H1 (cell line): ENCODE measurements around the gene RS1. TPM values are rescaled to one million over a fixed set of nuclear protein-coding genes. Genes with fewer than 3 reads are reported as not detected.

Source experiments
- ATF2 ChIP-seq: IDR thresholded peaks from 2 replicates; pipeline ENCODE4 v1.6.1; 2012; ENCODE audit warnings: low read length, inconsistent platforms
- ATF3 ChIP-seq: IDR thresholded peaks from 2 replicates; pipeline ENCODE4 v1.6.1; 2011; ENCODE audit warnings: low read depth, mild to moderate bottlenecking, low read length; ENCODE audit not compliant: insufficient read depth
- CEBPB ChIP-seq: IDR thresholded peaks from 2 replicates; pipeline ENCODE4 v1.6.1; 2012; ENCODE audit warnings: low read depth, low read length
- KDM1A ChIP-seq: fragments of 200-600, 300-600 bp; sonication (generic); IDR thresholded peaks from 2 replicates; pipeline ENCODE4 v1.7.1; 2016; ENCODE audit warnings: mild to moderate bottlenecking, low read length, borderline replicate concordance
- POLR2AphosphoS5 ChIP-seq: IDR thresholded peaks from 2 replicates; pipeline ENCODE4 v1.6.1; 2011; ENCODE audit warnings: low read depth, low read length
- RAD21 ChIP-seq, 2 experiments: IDR thresholded peaks in 1 of 2; conservative IDR thresholded peaks in 1 of 2; 2 replicates each; pipeline ENCODE4 v1.6.1; 2011; ENCODE audit warnings: low read depth in 2 of 2, low read length in 2 of 2, improper control_type of control experiment in 1 of 2, inconsistent platforms in 1 of 2, mild to moderate bottlenecking in 1 of 2, moderate library complexity in 1 of 2
- polyA plus RNA-seq, 7 experiments: library from polyadenylated mRNA; depleted of rRNA in 3 of 7; stranded (reverse) in 5 of 7; unstranded in 2 of 7; fragments of >200 nt in 5 of 7; fragments of 200-250 nt in 2 of 7; gene quantifications; 1 replicate in 5 of 7; 2 replicates in 1 of 7; 4 replicates in 1 of 7; pipeline versions ENCODE4 v1.2.1 to v1.2.3, GENCODE V29; 2011 to 2013; ENCODE audit warnings: missing spikeins in 2 of 7, mixed read lengths in 2 of 7
- total RNA-seq: library from RNA; stranded (reverse); fragmentation: NEBNext Ultra II Directional; extraction: Animal tissue kit (Norgen Biotek cat#: 25700); gene quantifications from 2 replicates; pipeline ENCODE4 v1.2.1, GENCODE V29; 2021
- TF ChIP-seq, protein P1 (sequence below): IDR thresholded peaks from 2 replicates; pipeline ENCODE4 v1.6.1; 2012; ENCODE audit warnings: inconsistent platforms

The RS1 gene
- total and polyA plus RNA-seq, 2 of the 8 experiments (the other 6 are each of a cell fraction or from before 2014, with no cell fraction given), result 0.03 TPM; not detected in 1

DNA sequence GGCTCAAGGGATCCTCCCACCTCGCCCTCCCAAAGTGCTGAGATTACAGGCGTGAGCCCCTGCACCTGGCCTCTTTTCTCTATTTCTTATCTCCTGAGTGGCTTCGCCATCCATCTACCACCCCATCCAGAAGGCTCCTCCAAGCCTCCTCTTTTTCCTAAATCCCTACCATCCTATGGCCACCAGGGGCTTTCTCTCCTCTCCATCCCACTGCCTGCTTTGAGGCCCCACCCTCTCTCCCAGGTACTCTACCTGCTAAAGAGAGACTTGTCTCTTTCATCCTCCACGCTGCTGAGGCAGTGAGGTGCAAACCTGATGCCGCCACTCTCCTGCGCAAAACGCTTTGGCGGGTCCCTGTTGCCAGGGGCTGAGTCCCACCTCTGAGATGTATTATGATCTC is 7.0 kb downstream of the RS1 start (continued):
- TF ChIP-seq ATF2 (no peak), KDM1A (no peak), CEBPB (no peak), ATF3 (no peak), RAD21 (IDR thresholded peaks at IDR 0.05 in 1 of 2, conservative IDR thresholded peaks at IDR 0.05 in 1 of 2; ENCODE audit: low read depth in 2 of 2, low read length in 2 of 2) (peak; percentile 37 to 55), POLR2AphosphoS5 (no peak)
- TF ChIP-seq, protein P1, sequence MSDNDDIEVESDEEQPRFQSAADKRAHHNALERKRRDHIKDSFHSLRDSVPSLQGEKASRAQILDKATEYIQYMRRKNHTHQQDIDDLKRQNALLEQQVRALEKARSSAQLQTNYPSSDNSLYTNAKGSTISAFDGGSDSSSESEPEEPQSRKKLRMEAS, result no peak
